HG03039 (cell line): Measurements from ENCODE around the gene ARHGDIB.

Experiments
- ATAC-seq: cut with Tn5 transposase; IDR thresholded peaks from one replicate; pipeline ENCODE4 v1.9.1; 2021; ENCODE audit warnings: mild to moderate bottlenecking, moderate library complexity; ENCODE audit not compliant: unreplicated experiment

Gene ARHGDIB

DNA sequence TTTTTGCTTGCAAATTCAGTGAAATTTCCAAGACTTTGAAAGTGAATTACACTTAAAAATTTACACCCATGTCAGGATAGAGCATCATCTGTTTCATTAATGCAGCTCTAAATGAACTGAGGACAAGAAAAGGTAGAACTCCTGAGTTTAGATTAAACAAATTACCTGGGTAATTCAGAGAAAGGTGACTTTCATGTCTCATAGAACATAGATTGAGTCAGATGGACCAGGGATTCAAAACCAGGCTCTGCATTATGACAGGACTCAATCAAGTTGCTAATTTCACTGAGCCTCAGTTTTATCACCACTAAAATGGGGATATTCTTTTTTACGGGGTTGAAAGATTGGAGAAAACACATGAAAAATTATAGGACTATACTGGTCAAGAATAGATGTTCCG lies 4.5 kb downstream of the ARHGDIB start:
- ATAC-seq = no peak

DNA sequence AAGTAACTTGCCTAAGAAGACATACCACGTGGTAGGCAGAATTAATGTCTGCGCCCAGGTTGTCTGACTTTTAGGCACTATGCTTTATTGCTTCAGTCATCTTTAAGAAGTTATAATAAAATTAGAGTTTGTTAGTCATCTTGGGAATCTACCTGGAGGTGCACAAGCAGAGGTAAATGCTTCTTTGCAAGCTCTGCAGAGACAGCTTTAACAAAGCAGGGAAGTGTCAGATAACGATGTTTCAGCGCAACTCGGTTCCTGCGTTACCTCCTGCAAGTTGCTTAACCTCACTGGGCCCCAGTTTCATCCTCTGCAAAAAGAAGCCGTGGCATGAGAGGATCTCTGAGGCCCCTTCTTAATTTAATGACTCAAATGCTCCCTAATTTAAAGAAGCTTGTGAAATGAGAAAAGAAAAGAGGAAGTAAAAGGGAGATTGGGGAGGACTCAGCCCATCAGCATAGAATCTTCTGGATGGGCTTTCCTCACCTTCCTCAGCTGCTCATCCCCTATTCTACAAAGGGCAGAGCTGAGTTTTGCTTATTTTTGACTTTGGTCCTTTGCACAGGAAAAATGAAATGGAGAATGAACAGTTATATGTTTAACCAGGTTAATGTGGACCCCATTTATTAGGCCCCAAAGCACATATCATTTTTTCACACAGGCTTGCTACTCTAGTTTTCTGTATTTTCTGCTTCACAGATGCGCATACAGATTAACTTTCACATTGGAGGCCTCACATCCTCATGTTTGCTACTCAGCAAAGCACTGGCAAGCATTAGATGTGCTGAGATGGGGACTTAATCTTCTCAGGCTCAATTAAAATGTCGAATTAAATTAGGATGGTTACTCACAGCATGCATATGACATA lies 5.1 kb downstream of the ARHGDIB start:
- no peak for ATAC-seq

DNA sequence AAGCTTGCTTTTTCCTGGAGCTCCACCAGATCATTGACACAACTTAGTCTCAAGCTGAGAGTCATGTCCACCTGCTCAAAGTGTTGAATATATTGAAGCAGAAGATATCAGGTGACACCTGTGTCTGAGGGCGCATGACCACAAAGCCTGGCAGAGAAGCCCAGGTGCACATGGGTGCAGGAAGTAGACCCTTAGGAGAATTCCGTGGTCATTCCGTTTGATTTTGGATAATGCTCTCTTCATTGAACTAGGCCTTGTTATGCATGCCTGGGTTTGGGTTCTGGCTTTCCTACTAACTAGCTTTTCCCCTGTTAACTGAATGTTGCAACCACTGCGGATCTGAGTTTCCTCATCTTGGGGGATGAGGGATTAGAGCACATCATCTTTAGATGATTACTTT lies 7.1 kb downstream of the ARHGDIB start:
- ATAC-seq = no peak

DNA sequence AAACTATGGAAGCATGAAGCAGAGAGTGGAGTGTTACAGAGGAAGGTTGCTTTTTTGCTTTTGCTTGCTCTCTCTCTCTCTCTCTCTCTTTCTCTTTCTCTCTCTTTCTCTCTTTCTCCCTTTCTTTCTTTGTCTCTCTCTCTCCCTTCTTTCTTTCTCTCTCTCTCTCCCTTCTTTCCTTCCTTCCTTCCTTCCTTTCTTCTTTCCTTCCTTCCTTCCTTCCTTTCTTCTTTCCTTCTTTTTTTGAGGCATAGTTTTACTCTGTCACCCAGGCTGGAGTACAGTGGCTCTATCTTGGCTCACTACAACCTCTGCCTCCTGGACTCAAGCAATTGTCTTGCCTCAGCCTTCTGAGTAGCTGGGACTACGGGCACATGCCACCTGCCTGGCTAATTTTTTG lies 7.6 kb downstream of the ARHGDIB start:
- no peak for ATAC-seq

DNA sequence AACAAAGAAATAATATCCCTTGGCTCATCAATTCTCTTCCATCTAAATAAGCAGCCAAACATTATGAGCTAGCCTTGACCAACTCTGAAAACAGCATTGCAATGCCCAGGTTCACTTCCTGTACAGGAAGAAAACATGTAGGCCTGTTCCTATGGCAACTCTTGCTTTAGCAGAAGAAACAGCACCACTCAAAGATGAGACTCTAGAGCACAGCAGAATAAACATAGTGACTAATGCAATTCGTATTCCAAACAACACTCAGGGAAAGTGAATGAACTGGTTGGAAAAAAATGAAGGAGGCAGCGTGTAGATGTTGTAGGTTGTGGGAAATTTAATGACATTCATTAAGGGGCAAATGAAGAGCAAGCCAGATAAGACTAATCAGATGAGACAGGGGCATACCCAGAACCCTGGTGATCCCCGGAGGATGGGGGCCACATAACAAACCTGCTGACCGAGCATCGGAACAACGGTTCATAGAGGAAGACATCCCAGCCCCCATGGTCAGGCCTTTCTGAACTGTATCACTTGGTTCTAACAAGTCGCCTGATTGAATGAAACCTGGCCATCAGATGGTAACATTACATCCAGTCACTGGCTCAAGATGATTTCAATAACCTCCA lies 9.0 kb downstream of the ARHGDIB start:
- peak; percentile 48 for ATAC-seq

DNA sequence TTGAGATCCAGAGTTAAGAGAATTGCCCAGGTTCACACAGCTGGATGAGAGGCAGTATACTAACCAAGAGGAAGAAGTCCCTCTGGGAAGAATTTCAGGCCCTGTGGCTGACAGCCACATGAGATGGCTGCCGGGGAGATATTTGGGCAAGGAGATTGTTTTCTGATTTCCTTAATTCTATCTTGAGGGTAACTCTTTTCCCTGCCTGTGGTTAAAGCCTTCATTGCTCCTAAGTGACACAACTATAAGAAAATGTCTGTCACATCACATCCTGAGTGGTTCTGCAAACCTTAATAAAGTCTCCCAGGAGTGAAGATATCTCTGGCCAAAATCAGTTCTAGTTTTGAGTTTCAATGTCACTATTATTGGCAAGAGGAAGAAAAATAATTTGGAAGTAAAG lies 9.6 kb downstream of the ARHGDIB start:
- ATAC-seq = no peak

DNA sequence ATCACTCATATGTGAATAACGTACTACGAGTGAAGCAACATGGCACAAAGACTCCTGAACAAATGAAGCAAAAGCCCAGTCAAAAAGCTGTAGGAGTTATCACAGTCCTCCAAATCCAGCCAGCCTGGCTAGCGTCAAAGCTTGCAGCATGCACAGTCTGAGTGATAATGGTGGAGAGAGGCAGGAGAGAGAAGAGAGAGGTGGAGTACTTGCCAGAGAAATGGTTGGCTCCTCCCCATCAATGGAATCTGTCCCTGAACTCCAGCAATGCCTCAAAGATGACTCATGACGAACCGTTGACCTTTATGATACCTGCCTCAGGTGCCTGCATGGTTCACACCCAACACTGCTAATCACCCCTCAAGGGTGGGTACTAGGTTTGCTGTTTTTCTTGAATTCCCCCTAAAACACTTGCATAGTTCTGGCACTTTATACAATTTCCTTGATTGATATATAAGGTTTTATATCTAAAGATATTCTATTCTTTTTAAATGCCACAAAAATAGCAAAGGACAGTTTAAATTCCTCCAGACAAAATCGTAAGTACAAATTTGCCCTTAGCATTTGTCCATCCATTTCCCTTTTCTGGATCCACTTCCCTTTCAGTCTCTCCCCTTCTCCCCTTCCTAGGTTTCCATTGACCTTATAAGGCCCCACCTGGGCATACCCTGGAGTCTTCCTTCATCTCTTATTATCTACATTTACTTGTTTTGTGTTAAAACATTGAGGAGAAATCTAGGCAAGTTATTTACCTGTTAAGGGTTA lies 10.2 kb downstream of the ARHGDIB start:
- ATAC-seq = no peak

DNA sequence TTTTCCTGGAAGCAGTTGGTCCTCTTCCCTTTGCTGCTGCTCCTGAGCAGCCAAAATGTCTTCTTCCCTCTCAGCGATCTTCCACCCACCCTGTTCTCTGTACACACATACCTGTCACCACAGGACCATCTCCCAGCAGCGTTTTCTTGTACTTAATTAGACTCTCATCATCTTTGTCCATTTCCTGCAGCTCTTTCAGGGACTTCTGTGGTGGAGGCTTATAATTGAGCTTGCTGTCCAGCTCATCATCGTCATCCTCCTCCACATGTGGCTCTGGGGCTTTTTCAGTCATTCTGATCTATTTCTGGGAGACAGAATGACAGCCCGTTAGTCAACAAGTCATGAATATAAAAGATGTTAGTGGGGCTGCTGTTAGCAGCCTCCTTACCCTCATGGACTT lies 11.0 kb downstream of the ARHGDIB start:
- ATAC-seq = peak; percentile 27

DNA sequence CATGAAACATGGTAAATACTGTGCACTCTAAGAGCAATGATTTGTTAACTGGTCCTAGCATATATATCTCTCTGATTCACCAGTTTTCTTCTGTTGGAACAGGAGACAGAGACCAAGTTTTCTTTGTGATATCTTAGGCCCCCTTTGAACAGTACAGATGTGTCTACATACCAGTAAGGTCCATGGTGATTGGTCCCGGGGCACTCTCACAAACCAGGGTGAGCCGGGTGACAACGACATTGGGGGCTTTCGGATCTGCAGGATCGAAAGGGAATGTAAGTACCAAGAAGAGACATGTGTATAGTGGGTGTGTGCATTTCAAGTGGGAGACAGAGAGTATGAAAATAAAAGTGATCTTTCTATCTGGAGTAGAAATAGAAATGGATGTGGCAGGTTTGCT lies 11.8 kb downstream of the ARHGDIB start:
- no peak for ATAC-seq

DNA sequence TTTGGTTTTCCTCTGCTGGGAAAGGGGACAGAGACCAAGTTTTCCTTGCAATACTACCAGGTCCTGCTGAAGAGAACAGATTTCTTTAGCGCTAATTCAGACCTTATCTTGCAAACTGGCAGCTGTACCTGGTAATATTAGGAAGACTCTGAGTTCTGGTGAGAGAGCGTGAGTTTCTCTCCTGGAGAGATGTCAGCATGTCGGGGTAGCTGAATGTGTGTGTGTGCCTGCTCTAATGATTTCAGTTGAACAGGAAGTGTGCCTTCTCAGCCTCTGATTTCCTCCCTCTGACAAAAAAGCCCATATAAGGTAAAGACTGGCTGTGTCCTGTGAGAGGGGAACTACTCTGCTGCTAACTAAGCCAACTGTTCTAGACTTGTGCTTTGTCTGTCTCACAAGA lies 12.7 kb downstream of the ARHGDIB start:
- ATAC-seq = peak; percentile 90

DNA sequence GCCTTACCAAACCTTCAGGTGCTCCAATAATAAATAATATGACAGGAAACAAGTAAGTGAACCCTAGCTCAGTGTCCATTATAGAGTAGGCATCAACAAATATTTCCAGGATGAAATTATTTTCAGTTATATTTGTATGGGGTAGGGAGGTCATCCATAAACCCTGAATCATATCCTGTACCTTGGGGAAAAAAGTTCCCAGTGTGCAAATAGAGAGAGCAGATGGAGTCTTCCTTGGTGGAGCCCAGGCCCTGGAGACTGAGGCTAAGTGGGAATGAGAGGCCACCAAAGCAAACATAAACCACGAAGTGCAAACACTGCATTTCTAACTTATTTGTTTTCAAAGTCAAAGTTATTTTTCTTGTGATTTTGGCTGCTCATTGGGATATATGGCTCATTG lies 14.5 kb downstream of the ARHGDIB start:
- no peak for ATAC-seq

DNA sequence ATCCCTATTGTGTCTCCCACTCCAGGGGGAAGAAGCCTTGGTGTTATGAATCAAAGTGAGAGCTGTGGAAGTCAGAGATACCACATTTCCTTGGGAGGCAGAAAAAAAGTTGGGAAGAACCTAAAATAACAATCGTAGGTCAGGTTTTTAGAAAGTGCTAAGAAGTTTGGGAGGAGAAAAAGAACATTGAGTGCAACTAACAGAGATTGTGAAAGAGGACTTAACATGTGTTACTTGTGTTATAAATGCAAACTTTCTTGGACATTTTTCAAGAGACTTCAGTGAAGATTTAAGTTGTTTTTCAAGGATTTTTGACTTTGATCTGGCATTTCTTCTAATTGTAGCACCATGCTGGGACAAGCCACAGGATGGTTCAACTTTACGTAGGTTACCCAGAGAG lies 15.2 kb downstream of the ARHGDIB start:
- no peak for ATAC-seq

DNA sequence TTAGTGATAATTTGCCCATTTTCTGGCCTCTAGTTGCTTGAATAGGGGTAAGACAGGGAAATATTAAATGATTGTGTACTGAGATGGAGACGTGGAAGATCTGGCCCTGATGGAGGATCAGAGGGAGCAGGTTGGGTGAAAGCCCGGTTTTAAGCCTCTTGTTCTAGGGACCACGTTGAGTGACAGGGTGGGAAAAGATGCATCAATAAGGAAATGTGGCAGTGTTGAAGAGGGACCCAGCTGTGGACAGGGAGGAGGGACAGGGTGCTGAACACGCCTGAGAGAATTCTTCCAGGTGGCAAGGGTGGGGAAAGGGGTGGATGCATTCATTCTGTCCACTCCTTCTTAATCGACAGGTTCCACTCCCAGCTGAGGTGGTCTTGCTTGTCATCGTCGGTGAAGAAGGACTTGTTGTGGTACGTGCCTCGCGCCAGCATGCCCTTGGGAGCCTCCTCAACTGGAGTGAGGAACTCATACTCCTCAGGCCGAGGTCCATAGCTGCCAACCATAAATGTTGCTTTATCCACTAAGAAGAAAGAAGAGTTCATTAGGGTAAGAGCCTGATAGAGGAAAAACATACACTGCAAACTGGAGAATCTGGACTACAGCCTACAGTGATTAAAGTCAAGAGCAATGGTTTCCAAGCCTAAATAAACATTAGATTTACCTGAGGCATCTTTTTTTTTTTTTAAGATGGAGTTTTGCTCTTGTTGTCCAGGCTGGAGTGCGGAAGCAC lies 19.0 kb downstream of the ARHGDIB start:
- ATAC-seq = no peak

DNA sequence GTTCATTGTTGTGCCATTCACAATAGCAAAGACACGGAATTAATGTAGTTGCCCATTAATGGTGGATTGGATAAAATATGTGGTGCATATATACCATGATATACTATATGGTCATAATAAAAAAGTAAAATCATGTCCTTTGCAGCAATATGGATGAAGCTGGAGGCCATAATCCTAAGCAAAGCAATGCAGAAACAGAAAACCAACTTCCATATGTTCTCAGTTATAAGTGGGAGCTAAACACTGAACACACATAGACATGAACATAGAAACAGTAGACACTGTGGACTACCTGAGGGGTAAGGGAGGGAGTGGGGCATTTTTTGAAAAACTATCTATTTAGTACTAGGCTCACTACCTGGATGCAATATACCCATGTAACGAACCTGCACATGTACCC lies 20.0 kb downstream of the ARHGDIB start:
- no peak for ATAC-seq

DNA sequence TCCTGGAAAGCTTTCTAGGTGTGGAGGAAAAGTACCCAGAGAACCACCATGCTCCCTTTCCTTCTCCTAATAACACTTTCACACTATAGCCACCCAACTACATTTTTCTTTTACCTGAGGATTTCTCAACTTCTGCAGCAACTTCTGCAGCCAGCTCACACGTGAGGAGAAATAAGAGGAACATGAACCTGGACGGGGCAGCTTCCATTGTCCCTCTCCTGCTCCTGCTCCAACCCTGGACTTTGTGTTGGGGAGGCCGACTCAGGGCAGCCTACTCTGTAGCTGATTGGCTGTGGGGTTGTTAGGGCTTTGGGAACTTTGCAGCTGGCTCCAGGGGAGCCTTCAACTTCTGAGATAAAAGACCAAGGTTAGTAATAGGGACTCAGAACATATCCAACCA lies 23.1 kb downstream of the ARHGDIB start, which contains the start of gene ERP27:
ERP27 (minus strand) TSS at position 237 of the 400 bp plus-strand sequence; CDS start at position 208, 29 bp downstream.
- ATAC-seq = no peak

DNA sequence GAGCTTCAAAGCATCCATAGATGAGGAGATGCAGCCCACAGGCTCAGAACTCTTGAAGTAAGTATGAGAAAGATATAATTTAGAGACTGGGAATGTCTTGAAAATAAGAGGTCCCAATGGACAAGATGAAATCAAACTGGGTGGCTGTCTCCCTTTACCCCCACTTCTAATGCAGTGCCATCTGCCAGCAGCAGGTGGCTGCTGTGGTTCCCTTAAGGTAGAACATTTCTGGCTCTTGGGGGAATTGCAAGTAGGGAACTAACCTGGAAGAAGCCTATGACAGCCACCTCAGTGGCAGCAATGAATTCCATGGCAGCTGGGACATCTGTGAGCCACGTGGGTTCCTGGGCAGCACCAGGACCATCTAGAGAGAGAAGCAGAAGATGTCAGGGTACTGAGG lies 23.7 kb downstream of the ARHGDIB start:
- no peak for ATAC-seq

DNA sequence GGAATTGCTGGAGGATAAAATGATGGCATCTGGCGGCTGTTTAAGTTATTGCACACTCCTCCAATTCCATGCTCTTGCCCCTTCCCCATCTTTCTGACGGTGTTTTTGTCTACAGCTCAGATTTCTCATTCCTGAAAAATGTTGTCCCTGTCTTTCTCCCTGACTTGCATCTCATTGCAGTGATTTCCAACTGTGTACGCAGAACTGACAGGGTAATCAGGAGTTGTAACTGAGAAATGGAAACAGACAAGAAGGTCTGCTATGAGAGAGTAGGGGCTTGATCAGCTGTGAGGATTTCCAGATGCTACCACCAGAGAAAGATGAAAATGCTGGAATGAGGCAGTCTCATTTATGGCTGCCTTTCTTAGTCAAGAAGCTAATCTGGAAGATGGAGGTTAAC lies 24.4 kb downstream of the ARHGDIB start:
- ATAC-seq = no peak

DNA sequence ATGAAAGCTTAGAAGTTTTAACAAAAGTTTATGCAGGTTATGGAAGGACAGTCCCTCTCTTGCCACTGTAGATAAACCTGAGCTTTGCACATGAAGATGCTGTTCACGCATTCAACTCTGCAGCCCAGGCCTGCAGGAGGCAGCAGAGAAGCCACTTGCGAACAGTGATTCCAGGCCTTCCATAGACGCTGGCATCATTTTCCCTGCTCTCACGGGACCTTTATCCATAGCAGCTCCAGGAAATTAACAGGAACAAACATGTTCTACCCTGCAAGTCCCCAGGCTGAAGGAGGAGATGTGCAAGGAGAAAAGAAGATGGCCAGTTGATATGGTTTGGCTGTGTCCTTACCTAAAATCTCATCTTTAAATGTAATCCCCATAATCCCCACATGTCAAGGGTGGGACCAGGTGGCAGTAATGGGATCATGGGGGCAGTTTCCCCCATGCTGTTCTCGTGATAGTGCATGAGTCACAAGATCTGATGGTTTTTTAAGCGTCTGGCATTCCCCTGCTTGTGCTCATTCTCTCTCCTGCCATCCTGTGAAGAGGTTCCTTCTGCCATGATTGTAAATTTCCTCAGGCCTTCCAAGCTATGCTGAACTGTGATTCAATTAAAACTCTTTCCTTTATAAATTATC lies 25.1 kb downstream of the ARHGDIB start:
- ATAC-seq = no peak

DNA sequence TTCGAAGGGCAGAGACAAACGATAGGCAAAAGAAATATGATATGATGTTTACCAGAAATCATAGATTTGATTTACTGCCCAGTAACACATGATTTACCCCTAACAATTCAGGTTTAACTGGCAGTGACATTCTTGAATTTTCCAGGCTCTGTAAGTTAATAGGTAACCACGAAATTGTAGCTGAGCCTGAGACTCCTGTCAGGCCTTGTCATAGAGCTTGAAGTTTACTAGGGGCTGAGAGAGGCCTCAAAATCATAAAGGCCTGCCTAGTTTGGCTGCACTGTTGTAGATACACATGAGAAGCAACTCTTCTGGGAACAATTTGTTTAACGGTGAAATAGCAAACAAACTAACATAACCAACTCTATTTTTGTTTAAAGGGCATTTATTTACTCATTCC lies 26.4 kb downstream of the ARHGDIB start:
- no peak for ATAC-seq

DNA sequence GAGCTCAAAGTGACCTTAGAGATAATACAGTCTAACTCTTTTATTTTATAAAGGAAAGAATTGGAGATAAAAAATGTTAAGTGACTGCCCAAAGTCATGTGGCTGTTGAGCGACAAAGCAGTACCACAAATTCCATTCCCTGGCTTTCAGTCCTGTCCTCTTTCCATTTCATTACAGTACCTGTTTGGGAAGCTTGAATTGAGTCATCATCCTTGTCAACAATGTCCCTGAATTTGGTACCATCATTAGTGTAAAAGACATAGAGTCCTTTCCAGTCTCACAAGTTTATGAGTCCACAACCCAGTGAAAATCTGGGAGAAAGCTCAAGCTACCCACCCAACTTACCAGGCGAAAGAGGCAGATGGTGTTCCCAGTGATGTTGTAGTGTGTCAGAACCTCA lies 26.9 kb downstream of the ARHGDIB start:
- ATAC-seq = no peak
